Activated naive CD8-positive, alpha-beta T cell treated with anti-CD3 and anti-CD28 coated beads, Interleukin-2, amount 10 ng/mL, durations not matched to agents 7 days and 5 days (primary cell): ENCODE results near the gene TMEM176B. TPM values are rescaled to one million over a fixed set of nuclear protein-coding genes. Genes with fewer than 3 reads are reported as not detected.

Source experiments
- ATAC-seq: fragments of 150-1000 bp; cut with Tn5 transposase; one replicate; pipeline ENCODE4 v1.10.0; 2021; ENCODE audit warnings: low read depth, moderate library complexity
- POLR2A ChIA-PET: fragments of 350-600 bp; sonication (Branson Sonifier 250); formaldehyde crosslinking; loops from one replicate; lab custom pipeline; 2021; ENCODE audit warnings: antibody characterized with exemption; lab: Charles Lee
- DNase-seq: peaks from one replicate; pipeline ENCODE4 v3.0.0; 2021
- H3K27ac Mint-ChIP-seq: one replicate; pipeline ENCODE4 v1.8.0; 2022; ENCODE audit warnings: mild to moderate bottlenecking, mixed read lengths
- H3K27me3 Mint-ChIP-seq: one replicate; pipeline ENCODE4 v1.8.0; 2022; ENCODE audit warnings: mild to moderate bottlenecking, moderate library complexity, mixed read lengths
- H3K36me3 Mint-ChIP-seq: one replicate; pipeline ENCODE4 v1.8.0; 2021; ENCODE audit warnings: mild to moderate bottlenecking, mixed read lengths
- H3K4me1 Mint-ChIP-seq: one replicate; pipeline ENCODE4 v1.8.0; 2021; ENCODE audit warnings: mixed read lengths
- H3K4me3 Mint-ChIP-seq: one replicate; pipeline ENCODE4 v1.8.0; 2022; ENCODE audit warnings: mild to moderate bottlenecking, moderate library complexity, mixed read lengths
- H3K9me3 Mint-ChIP-seq: one replicate; pipeline ENCODE4 v1.8.0; 2021; ENCODE audit warnings: mixed read lengths
- total RNA-seq, 2 experiments: library from RNA; stranded (reverse); gene quantifications; one replicate each; pipeline ENCODE4 v1.2.3, GENCODE V29; 2021

Gene TMEM176B
- total RNA-seq, 2 experiments from 2014 or later: 0.61 to 0.82 TPM

GRCh38 chr7:150745876-150746275 is 54.3 kb downstream of the TMEM176B start:
- ATAC-seq (no peak), DNase-seq (no peak)
- Mint-ChIP-seq H3K36me3 (peaks cover 56% of the 10 kb centered on the region), H3K9me3 (no peaks in the 10 kb centered on the region), H3K27me3 (peaks cover 2% of the 10 kb centered on the region), H3K27ac (peak overlapping the region; percentile 26), H3K4me1 (peaks cover 82% of the 10 kb centered on the region), H3K4me3 (no peak overlapping the region)
- POLR2A ChIA-PET: interaction anchor here (0.6 to 4.2 kb wide), 3 partner anchors 13 to 295 kb away, joined by 6 to 22 read pairs (median 8); partner anchors contain the start of gene GIMAP8

GRCh38 chr7:150745086-150745485 is 55.1 kb downstream of the TMEM176B start:
- ATAC-seq (no peak), DNase-seq (no peak)
- Mint-ChIP-seq H3K27me3 (peaks cover 2% of the 10 kb centered on the region), H3K36me3 (peaks cover 64% of the 10 kb centered on the region), H3K9me3 (no peaks in the 10 kb centered on the region), H3K4me1 (peaks cover 83% of the 10 kb centered on the region), H3K27ac (peak overlapping the region; percentile 78), H3K4me3 (peak overlapping the region; percentile 98)
- POLR2A ChIA-PET: interaction anchor here (1.7 to 4.5 kb wide), 4 partner anchors 9 to 294 kb away, joined by 5 to 38 read pairs (median 14); partner anchors contain the start of genes GIMAP1 and GIMAP8

- peaks cover under 1% of the 10 kb centered on the region for H3K27me3 Mint-ChIP-seq
- no peak for DNase-seq
- H3K27ac Mint-ChIP-seq: peak overlapping the region; percentile 79
- ATAC-seq: no peak
- POLR2A ChIA-PET: interaction anchor here (0.7 to 4.5 kb wide), 7 partner anchors 10 to 295 kb away, joined by 4 to 38 read pairs (median 8); partner anchors contain the start of genes GIMAP1, GIMAP7 and GIMAP8
- peaks cover 83% of the 10 kb centered on the region for H3K4me1 Mint-ChIP-seq
- peaks cover 71% of the 10 kb centered on the region for H3K36me3 Mint-ChIP-seq
- peak overlapping the region; percentile 98 for H3K4me3 Mint-ChIP-seq
- no peaks in the 10 kb centered on the region for H3K9me3 Mint-ChIP-seq
These were observed 56.0 kb downstream of the TMEM176B start for GRCh38 chr7:150744041-150744656.

GRCh38 chr7:150742286-150742968 is 57.7 kb downstream of the TMEM176B start:
- no peak for ATAC-seq
- Mint-ChIP-seq H3K4me1 (peaks cover 67% of the 10 kb centered on the region), H3K36me3 (peaks cover 81% of the 10 kb centered on the region), H3K4me3 (peak overlapping the region; percentile 98), H3K9me3 (no peaks in the 10 kb centered on the region), H3K27me3 (no peaks in the 10 kb centered on the region), H3K27ac (peak overlapping the region; percentile 80)
- POLR2A ChIA-PET: interaction anchor here (0.9 to 4.5 kb wide), 9 partner anchors 10 to 292 kb away, joined by 3 to 38 read pairs (median 13); partner anchors contain the start of genes GIMAP1, GIMAP2, GIMAP4 and GIMAP7
- no peak for DNase-seq

Other genes starting within 250 kb of the TMEM176B start
- 100 to 1,000 TPM; 285 to 288 TPM for gene GIMAP4, start 233.0 kb downstream of the TMEM176B start, total RNA-seq
- gene GIMAP6, start 168.0 kb downstream of the TMEM176B start, total RNA-seq: 100 to 1,000 TPM; 124 to 130 TPM
- 100 to 1,000 TPM; 139 to 140 TPM for gene GIMAP2, start 114.7 kb downstream of the TMEM176B start, total RNA-seq
- 10 to 100 TPM; 42.1 to 43.0 TPM for gene GIMAP1, start 83.8 kb downstream of the TMEM176B start, total RNA-seq
- gene GIMAP5, start 62.9 kb downstream of the TMEM176B start, total RNA-seq: 100 to 1,000 TPM; 112 to 123 TPM
- gene TMEM176A, start 405 bp upstream of the TMEM176B start, total RNA-seq: under 1 TPM in 1 of 2 experiments, not detected in 1; 0.54 TPM
- not detected for gene AOC1, start 52.2 kb upstream of the TMEM176B start, total RNA-seq
- under 1 TPM; 0.50 to 0.54 TPM for gene KCNH2, start 178.0 kb upstream of the TMEM176B start, total RNA-seq
- gene NOS3, start 190.7 kb upstream of the TMEM176B start, total RNA-seq: 10 to 100 TPM; 12.5 to 15.8 TPM
- gene ATG9B, start 224.1 kb upstream of the TMEM176B start, total RNA-seq: 10 to 100 TPM; 11.1 to 11.6 TPM
- 10 to 100 TPM; 48.1 to 48.3 TPM for gene ABCB8, start 228.1 kb upstream of the TMEM176B start, total RNA-seq
- gene ASIC3, start 248.2 kb upstream of the TMEM176B start, total RNA-seq: 1 to 10 TPM; 4.7 to 6.0 TPM